ENCODE measurements around the gene TMC5. TPM values are rescaled to one million over a fixed set of nuclear protein-coding genes. Genes with fewer than 3 reads are reported as not detected.
A peak's percentile ranks its signal among the peaks of the same experiment; 100 is the strongest.

TMC5 gene
- total and polyA plus RNA-seq, 2 of the 4 experiments (the other 2 are of a cell fraction) = not detected

DNA sequence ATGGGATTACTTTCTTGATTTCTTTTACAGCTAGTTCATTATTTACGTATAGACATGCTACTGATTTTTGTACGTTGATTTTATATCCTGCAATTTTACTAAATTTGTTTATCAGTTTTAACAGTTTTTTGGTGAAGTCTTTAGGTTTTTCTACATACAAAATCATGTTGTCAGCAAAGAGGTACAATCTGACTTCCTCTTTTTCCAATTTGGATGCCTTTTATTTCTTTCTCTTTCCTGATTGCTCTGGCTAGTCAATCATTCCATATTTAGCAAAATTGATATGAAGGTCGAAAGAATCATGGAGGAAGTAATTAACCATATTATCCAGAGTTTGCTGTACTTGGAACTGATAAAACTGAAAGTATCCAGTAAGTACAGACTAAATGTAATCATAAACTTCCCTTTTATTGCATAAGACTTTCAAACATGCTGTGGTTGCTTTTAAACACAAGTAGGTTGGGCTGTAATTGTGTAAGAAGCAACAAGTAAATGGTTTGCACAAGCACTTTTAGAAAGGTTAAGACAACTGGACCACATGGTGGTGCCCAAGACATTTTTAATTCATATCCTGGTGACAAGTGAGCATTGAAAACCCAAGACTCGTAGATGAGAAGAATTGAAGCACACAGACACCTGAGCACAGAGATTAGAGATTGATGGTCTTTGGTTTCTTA lies 95.8 kb downstream of the TMC5 start:
- Histone ChIP-seq H3K36me3 (ENCODE audit: control insufficient read depth, insufficient read depth, low read length) (peaks cover 6% of the 10 kb centered on the region; the same call in 1 of the 2 replicates), H2BK120ac (ENCODE audit: low read depth, low read length) (no peak overlapping the region), H2BK20ac (ENCODE audit: low read depth, low read length) (no peak overlapping the region), H4K20me1 (ENCODE audit: insufficient read depth, low read length) (no peaks in the 10 kb centered on the region), H2AK5ac (ENCODE audit: low read depth, low read length) (no peak overlapping the region), H3K9me3 (ENCODE audit: control insufficient read depth, insufficient read depth, low read length) (no peaks in the 10 kb centered on the region), H3K79me1 (ENCODE audit: low read depth in 1 of 2, low read length in 2 of 2) (peaks cover 12 to 17% of the 10 kb centered on the region in 2 experiments; a peak in 3 of 4 replicates), H3K14ac (replicated peaks; ENCODE audit: low read depth, low read length) (no peak overlapping the region), H4K8ac (ENCODE audit: low read depth in 2 of 2, low read length in 2 of 2) (no peak overlapping the region), H3K4me3 (ENCODE audit: insufficient read depth, low read depth, low read length) (no peak overlapping the region), H3K23ac (ENCODE audit: low read depth, low read length) (no peak overlapping the region), H2BK15ac (ENCODE audit: low read depth, low read length) (no peak overlapping the region), H4K91ac (ENCODE audit: insufficient read depth, low read depth, low read length) (no peak overlapping the region), H4K5ac (ENCODE audit: low read depth, low read length) (no peak overlapping the region), H2BK5ac (ENCODE audit: low read depth, low read length, poor library complexity, severe bottlenecking) (peak overlapping the region; percentile 15), H3K27ac (ENCODE audit: insufficient read depth, low read length) (no peak overlapping the region), H3K4me2 (ENCODE audit: low read depth, low read length) (peak overlapping the region; percentile 88), H3K9me1 (ENCODE audit: insufficient read depth, low read length) (no peaks in the 10 kb centered on the region), H3K18ac (ENCODE audit: low read depth, low read length) (no peak overlapping the region), H3K4me1 (ENCODE audit: control insufficient read depth, insufficient read depth, low read length) (0 out of 2 replicates have a peak, but pooled peaks cover 3% of the 10 kb centered on the region), H2AK9ac (replicated peaks; ENCODE audit: low read depth, low read length, poor library complexity) (no peak overlapping the region), H3K56ac (ENCODE audit: extremely low read depth, insufficient read depth, low read length) (no peak overlapping the region), H3K9ac (ENCODE audit: low read depth, low read length) (no peak overlapping the region), H3K27me3 (ENCODE audit: control insufficient read depth, insufficient read depth, low read length) (no peaks in the 10 kb centered on the region), H2AFZ (replicated peaks; ENCODE audit: low read length, poor library complexity) (no peak overlapping the region), H3K4ac (ENCODE audit: low read depth, low read length) (no peak overlapping the region)
- ATAC-seq (ENCODE audit: low read depth) (peak; percentile 58), DNase-seq (peak; percentile 29)
- no TSS peak for BruUV-seq (replicated peaks)
- intact Hi-C loops (cut with micrococcal nuclease) = no loop called here
- dilution Hi-C loops (cut with HindIII; ENCODE audit: low sequenced_read_pairs, unreplicated experiment) = no loop called here
- ChIA-PET CTCF (interaction anchor here (2.1 kb wide), 1 partner anchor 11 kb away, joined by 8 read pairs; no protein-coding TSS in a partner anchor), POLR2A (ENCODE audit: unreplicated experiment) (no interaction called here)
- no peak for TF ChIP-seq SMC3 (IDR thresholded peaks at IDR 0.05; ENCODE audit: low read depth, low read length)
- TF ChIP-seq CEBPB (IDR thresholded peaks at IDR 0.05; ENCODE audit: low read depth, low read length) = peak; percentile 55
- WGBS, 2 experiments (ENCODE audit: extremely low coverage in 2 of 2, insufficient read length in 1 of 2) = 100% methylated on average over 1 of the region's 4 CpGs; no CpG with 5 or more reads in 1 of the 2 experiments
- in situ Hi-C loops (cut with MboI; ENCODE audit: low sequenced_read_pairs) = no loop called here

All from IMR-90 (cell line).